Heart left ventricle (tissue), 16 donors: Measurements from ENCODE around the gene LOC101059915.
"Not testable (repeated sequence)": the region's sequence is repeated elsewhere in the genome, so short reads cannot be mapped to it uniquely, and the experiment has no call there.

Experiments
- ATAC-seq, 4 donors: fragments of 200-7000 bp; cut with Tn5 transposase; one replicate each; pipeline ENCODE4 v1.9.1; 2020 to 2022; ENCODE audit warnings: moderate library complexity in 4 of 4, mild to moderate bottlenecking in 3 of 4, moderate number of reproducible peaks in 1 of 4
- DNase-seq, 5 donors: peaks; one replicate each; pipeline ENCODE4 v3.0.0-alpha.2; 2020
- H3K27ac ChIP-seq, 12 donors: fragments of 200-600 bp; sonication (generic) in 4 of 12; one replicate each; pipeline versions ENCODE4 v1.5.0 to v1.8.0; 2016 to 2022; ENCODE audit warnings: mild to moderate bottlenecking in 2 of 12
- H3K27me3 ChIP-seq, 9 donors: fragments of 200-600 bp; sonication (generic) in 2 of 9; one replicate each; pipeline versions ENCODE4 v1.5.1 to v1.8.0; 2016 to 2022; ENCODE audit warnings: mild to moderate bottlenecking in 3 of 9
- H3K36me3 ChIP-seq, 9 donors: fragments of 200-600 bp; sonication (generic) in 2 of 9; one replicate each; pipeline versions ENCODE4 v1.5.0 to v1.8.0; 2018 to 2022; ENCODE audit warnings: mild to moderate bottlenecking in 2 of 9
- H3K4me1 ChIP-seq, 12 donors: fragments of 200-600 bp; sonication (generic) in 4 of 12; one replicate each; pipeline versions ENCODE4 v1.5.0 to v1.8.0; 2016 to 2022; ENCODE audit warnings: mild to moderate bottlenecking in 3 of 12
- H3K4me3 ChIP-seq, 12 donors: fragments of 200-600 bp; sonication (generic) in 4 of 12; one replicate each; pipeline versions ENCODE4 v1.5.0 to v1.8.0; 2017 to 2022; ENCODE audit warnings: mild to moderate bottlenecking in 9 of 12, moderate library complexity in 4 of 12
- H3K9me3 ChIP-seq, 12 donors: fragments of 200-600 bp; sonication (generic) in 4 of 12; one replicate each; pipeline versions ENCODE4 v1.5.0 to v1.8.0; 2016 to 2022; ENCODE audit warnings: mild to moderate bottlenecking in 1 of 12
- CTCF ChIP-seq, 12 donors: fragments of 200-600 bp; sonication (generic) in 4 of 12; IDR thresholded peaks; one replicate each; pipeline versions ENCODE4 v1.5.0 to v1.8.0; 2018 to 2022; ENCODE audit warnings: antibody characterized with exemption in 12 of 12, mild to moderate bottlenecking in 5 of 12
- POLR2A ChIP-seq, 2 donors: fragments of 450-650 bp; IDR thresholded peaks; one replicate each; pipeline ENCODE4 v1.6.1; 2017; ENCODE audit warnings: antibody characterized with exemption in 2 of 2, mild to moderate bottlenecking in 2 of 2, moderate library complexity in 2 of 2
- WGBS, 4 donors: extraction: QIAGEN DNeasy Blood & Tissue Kit in 2 of 4; methylation state at CpG; one replicate each; pipeline versions ENCODE4 v1.1.5 to v1.1.7; 2013 to 2018; 5-methylcytosine and 5-hydroxymethylcytosine counted together
- intact Hi-C, 10 donors: fragments of 100-400 bp; cut with DNase I; formaldehyde crosslinking; loops; one replicate each; pipeline versions ENCODE4 v1.11.1 to v1.14.2; 2022
- donor health status: ischemic (EF 13 %, LVEDD 7.1; RV severe dilation, severe dysfunction).
- donor health status: healthy with polysubstance abuse.
- donor health status: DM: no; HTN: yes; CAD: no.
- donor health status: DM: no; HTN: no; CAD: no.
- donor health status: ischemic (EF 25% LVEDD 6.9; RV normal size, moderate dysfunction).
- donor health status: ischemic (EF 25% LVEDD 5.7; RV mildly dilated, moderate dysfunction).
- donor health status: healthy.
- donor health status: DM: yes; HTN: yes; CAD: no.
- donor health status: ischemic (EF 35%, LVEDD 5.7; RV mildly dilated, moderate dysfunction).
- donor health status: nonischemic (EF 11% LVEDD 7.7; RV severe dilation, severe dysfunction).
- donor health status: DM: yes; HTN: yes; CAD: no.
- donor health status: PGD.
- donor health status: ischemic (EF 29% LVEDD 5.4; RV normal size, mild dysfunction).
- donor health status: nonischemic (EF 23%, LVEDD 6.1; RV moderate dilation, normal function).

Gene LOC101059915

GRCh38 chrX:71638409-71638808 lies 28.9 kb upstream of the LOC101059915 start:
- H3K9me3 ChIP-seq = no peaks in the 10 kb centered on the region
- peak overlapping the region in 1 of 12 donors; percentile 46 for H3K27ac ChIP-seq
- H3K36me3 ChIP-seq = no peaks in the 10 kb centered on the region
- H3K4me3 ChIP-seq = no peak overlapping the region
- peaks cover 0 to 13% (median 0%) of the 10 kb centered on the region in 12 donors for H3K4me1 ChIP-seq
- intact Hi-C loops = no loop called here
- 73 to 94% (median 76%) methylated on average over 4 of the region's 4 CpGs for WGBS, 4 donors
- DNase-seq = no peak
- ATAC-seq = no peak
- H3K27me3 ChIP-seq = no peaks in the 10 kb centered on the region
- TF ChIP-seq CTCF (IDR thresholded peaks at IDR 0.05) (no peak), POLR2A (IDR thresholded peaks at IDR 0.05) (no peak)

GRCh38 chrX:71640002-71640401 lies 27.3 kb upstream of the LOC101059915 start:
- ATAC-seq = no peak
- intact Hi-C loops = no loop called here
- WGBS, 4 donors = 82 to 96% (median 90%) methylated on average over 4 of the region's 4 CpGs

GRCh38 chrX:71644406-71644805 lies 22.9 kb upstream of the LOC101059915 start:
- WGBS, 4 donors = 41 to 52% (median 46%) methylated on average over 5 to 6 of the region's 6 CpGs
- ATAC-seq, H3K27ac ChIP-seq, H3K4me1 ChIP-seq, H3K9me3 ChIP-seq, H3K4me3 ChIP-seq, DNase-seq, H3K27me3 ChIP-seq, intact Hi-C loops, H3K36me3 ChIP-seq: not testable (repeated sequence)

More at GRCh38 chrX:71640002-71640401, 27.3 kb upstream of the LOC101059915 start:
- Histone ChIP-seq H3K9me3 (no peaks in the 10 kb centered on the region), H3K4me3 (no peak overlapping the region), H3K27ac (no peak overlapping the region), H3K36me3 (no peaks in the 10 kb centered on the region), H3K4me1 (peaks cover 0 to 13% (median 0%) of the 10 kb centered on the region in 12 donors), H3K27me3 (no peaks in the 10 kb centered on the region)
- DNase-seq = no peak
- TF ChIP-seq CTCF (IDR thresholded peaks at IDR 0.05) (no peak), POLR2A (IDR thresholded peaks at IDR 0.05) (no peak)

- Histone ChIP-seq H3K27ac (no peak overlapping the region), H3K9me3 (no peaks in the 10 kb centered on the region), H3K4me1 (no peaks in the 10 kb centered on the region), H3K27me3 (no peaks in the 10 kb centered on the region), H3K4me3 (no peak overlapping the region), H3K36me3 (no peaks in the 10 kb centered on the region)
- peak in 10 of 12 donors; percentile 8 to 43 (median 23) for TF ChIP-seq CTCF (IDR thresholded peaks at IDR 0.05)
- no peak for TF ChIP-seq POLR2A (IDR thresholded peaks at IDR 0.05)
- ATAC-seq (peak; percentile 75 to 85 (median 81)), DNase-seq (no peak)
- WGBS, 4 donors = 52 to 61% (median 57%) methylated on average over 4 of the region's 4 CpGs
- intact Hi-C loops = loop anchor here in 3 of 10 donors (5.0 kb wide), 2 partner anchors 33 to 218 kb away; partner anchors contain the start of gene CXCR3 (in 1 of the 3)
These were observed 16.9 kb upstream of the LOC101059915 start for GRCh38 chrX:71650333-71650969.
